ENCODE measurements around the gene FGF4. TPM values are rescaled to one million over a fixed set of nuclear protein-coding genes. Genes with fewer than 3 reads are reported as not detected.

FGF4 gene
- total RNA-seq, 2 experiments from 2014 or later, result not detected

- no peaks in the 10 kb centered on the region for H4K20me1 ChIP-seq (ENCODE audit: insufficient read depth, low read length)
- no peak for TF ChIP-seq CTCF (conservative IDR thresholded peaks at IDR 0.05; ENCODE audit: low read length)
- TF ChIP-seq EZH2phosphoT487 (IDR thresholded peaks at IDR 0.05; ENCODE audit: borderline replicate concordance, low read depth, low read length), result no peak
- BruUV-seq (replicated peaks), result no TSS peak
- no peak overlapping the region for H3K27ac ChIP-seq (ENCODE audit: low read depth, low read length, poor library complexity, severe bottlenecking)
- no peak overlapping the region for H3K4me2 ChIP-seq (ENCODE audit: low read length)
- no peaks in the 10 kb centered on the region for H3K36me3 ChIP-seq (ENCODE audit: insufficient read depth, low read length)
- no peaks in the 10 kb centered on the region for H3K9me3 ChIP-seq (ENCODE audit: low read length)
- ChIA-PET CTCF (ENCODE audit: unreplicated experiment) (no interaction called here), POLR2A (no interaction called here)
- H3K4me3 ChIP-seq (ENCODE audit: low read depth, low read length, poor library complexity, severe bottlenecking), result no peak overlapping the region
- H3K4me1 ChIP-seq (ENCODE audit: insufficient read depth, low read length, poor library complexity, severe bottlenecking), result no peaks in the 10 kb centered on the region
- H3K9me2 ChIP-seq (ENCODE audit: insufficient read depth, low read length), result no peaks in the 10 kb centered on the region
- H3K79me2 ChIP-seq (ENCODE audit: insufficient read depth, low read depth, low read length), result no peaks in the 10 kb centered on the region
- no peak overlapping the region for H2AFZ ChIP-seq (ENCODE audit: low read length)
- intact Hi-C loops (cut with micrococcal nuclease; ENCODE audit: unreplicated experiment), result no loop called here
- DNase-seq (ENCODE audit: low spot score), result no peak
Measured at GRCh38 chr11:69748637-69749036, 26.5 kb downstream of the FGF4 start.

- ChIA-PET POLR2A (no interaction called here), CTCF (ENCODE audit: unreplicated experiment) (no interaction called here)
- intact Hi-C loops (cut with micrococcal nuclease; ENCODE audit: unreplicated experiment), result no loop called here
- Histone ChIP-seq H2AFZ (ENCODE audit: low read length) (no peak overlapping the region), H3K9me2 (ENCODE audit: insufficient read depth, low read length) (no peaks in the 10 kb centered on the region), H3K9me3 (ENCODE audit: low read length) (no peaks in the 10 kb centered on the region), H3K27ac (ENCODE audit: low read depth, low read length, poor library complexity, severe bottlenecking) (no peak overlapping the region), H4K20me1 (ENCODE audit: insufficient read depth, low read length) (no peaks in the 10 kb centered on the region), H3K79me2 (ENCODE audit: insufficient read depth, low read depth, low read length) (no peaks in the 10 kb centered on the region), H3K4me2 (ENCODE audit: low read length) (no peak overlapping the region), H3K36me3 (ENCODE audit: insufficient read depth, low read length) (no peaks in the 10 kb centered on the region), H3K4me1 (ENCODE audit: insufficient read depth, low read length, poor library complexity, severe bottlenecking) (no peaks in the 10 kb centered on the region), H3K4me3 (ENCODE audit: low read depth, low read length, poor library complexity, severe bottlenecking) (no peak overlapping the region)
- no peak for TF ChIP-seq EZH2phosphoT487 (IDR thresholded peaks at IDR 0.05; ENCODE audit: borderline replicate concordance, low read depth, low read length)
- TF ChIP-seq CTCF (conservative IDR thresholded peaks at IDR 0.05; ENCODE audit: low read length), result no peak
- no TSS peak for BruUV-seq (replicated peaks)
- DNase-seq (ENCODE audit: low spot score), result no peak
Measured at GRCh38 chr11:69746752-69747742, 28.1 kb downstream of the FGF4 start.

GRCh38 chr11:69746140-69746539, 29.0 kb downstream of the FGF4 start:
- no TSS peak for BruUV-seq (replicated peaks)
- CTCF ChIA-PET (ENCODE audit: unreplicated experiment), result no interaction called here
- no peaks in the 10 kb centered on the region for H3K79me2 ChIP-seq (ENCODE audit: insufficient read depth, low read depth, low read length)

More at GRCh38 chr11:69746140-69746539, 29.0 kb downstream of the FGF4 start:
- intact Hi-C loops (cut with micrococcal nuclease; ENCODE audit: unreplicated experiment), result no loop called here
- no peak overlapping the region for H3K4me2 ChIP-seq (ENCODE audit: low read length)
- no peak overlapping the region for H3K27ac ChIP-seq (ENCODE audit: low read depth, low read length, poor library complexity, severe bottlenecking)
- no peaks in the 10 kb centered on the region for H3K9me2 ChIP-seq (ENCODE audit: insufficient read depth, low read length)
- H3K4me3 ChIP-seq (ENCODE audit: low read depth, low read length, poor library complexity, severe bottlenecking), result no peak overlapping the region
- no peaks in the 10 kb centered on the region for H3K36me3 ChIP-seq (ENCODE audit: insufficient read depth, low read length)
- no peaks in the 10 kb centered on the region for H4K20me1 ChIP-seq (ENCODE audit: insufficient read depth, low read length)
- no peak for DNase-seq (ENCODE audit: low spot score)
- H3K4me1 ChIP-seq (ENCODE audit: insufficient read depth, low read length, poor library complexity, severe bottlenecking), result no peaks in the 10 kb centered on the region
- H2AFZ ChIP-seq (ENCODE audit: low read length), result no peak overlapping the region
- TF ChIP-seq CTCF (conservative IDR thresholded peaks at IDR 0.05; ENCODE audit: low read length) (no peak), EZH2phosphoT487 (IDR thresholded peaks at IDR 0.05; ENCODE audit: borderline replicate concordance, low read depth, low read length) (no peak)
- no peaks in the 10 kb centered on the region for H3K9me3 ChIP-seq (ENCODE audit: low read length)
- POLR2A ChIA-PET, result no interaction called here
